Measurements from ENCODE around the gene GRPEL2.

The GRPEL2 gene

DNA sequence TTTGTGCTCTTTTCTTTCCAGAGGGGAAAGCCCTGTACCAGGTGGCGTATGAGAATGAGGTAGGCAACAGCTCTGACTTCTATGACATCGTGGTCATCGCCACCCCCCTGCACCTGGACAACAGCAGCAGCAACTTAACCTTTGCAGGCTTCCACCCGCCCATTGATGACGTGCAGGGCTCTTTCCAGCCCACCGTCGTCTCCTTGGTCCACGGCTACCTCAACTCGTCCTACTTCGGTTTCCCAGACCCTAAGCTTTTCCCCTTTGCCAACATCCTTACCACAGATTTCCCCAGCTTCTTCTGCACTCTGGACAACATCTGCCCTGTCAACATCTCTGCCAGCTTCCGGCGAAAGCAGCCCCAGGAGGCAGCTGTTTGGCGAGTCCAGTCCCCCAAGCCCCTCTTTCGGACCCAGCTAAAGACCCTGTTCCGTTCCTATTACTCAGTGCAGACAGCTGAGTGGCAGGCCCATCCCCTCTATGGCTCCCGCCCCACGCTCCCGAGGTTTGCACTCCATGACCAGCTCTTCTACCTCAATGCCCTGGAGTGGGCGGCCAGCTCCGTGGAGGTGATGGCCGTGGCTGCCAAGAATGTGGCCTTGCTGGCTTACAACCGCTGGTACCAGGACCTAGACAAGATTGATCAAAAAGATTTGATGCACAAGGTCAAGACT is 22.8 kb downstream of the GRPEL2 start:
- Histone ChIP-seq H3K27ac (ENCODE audit: low read length) (peak overlapping the region; percentile 70), H3K36me3 (ENCODE audit: control insufficient read depth in 2 of 2, insufficient read depth in 2 of 2, low read length in 2 of 2) (no peaks in the 10 kb centered on the region), H3K27me3 (ENCODE audit: control insufficient read depth in 1 of 2, insufficient read depth in 2 of 2, low read length in 2 of 2) (no peaks in the 10 kb centered on the region), H3K4me1 (ENCODE audit: control insufficient read depth, insufficient read depth, low read length) (peaks cover 41% of the 10 kb centered on the region), H3K9ac (ENCODE audit: low read length in 2 of 2) (peak overlapping the region; percentile 21 to 64), H3K4me3 (ENCODE audit: low read length in 2 of 2) (peak overlapping the region; percentile 49 to 68), H3K9me3 (ENCODE audit: control insufficient read depth in 2 of 2, low read length in 2 of 2) (no peaks in the 10 kb centered on the region)

DNA sequence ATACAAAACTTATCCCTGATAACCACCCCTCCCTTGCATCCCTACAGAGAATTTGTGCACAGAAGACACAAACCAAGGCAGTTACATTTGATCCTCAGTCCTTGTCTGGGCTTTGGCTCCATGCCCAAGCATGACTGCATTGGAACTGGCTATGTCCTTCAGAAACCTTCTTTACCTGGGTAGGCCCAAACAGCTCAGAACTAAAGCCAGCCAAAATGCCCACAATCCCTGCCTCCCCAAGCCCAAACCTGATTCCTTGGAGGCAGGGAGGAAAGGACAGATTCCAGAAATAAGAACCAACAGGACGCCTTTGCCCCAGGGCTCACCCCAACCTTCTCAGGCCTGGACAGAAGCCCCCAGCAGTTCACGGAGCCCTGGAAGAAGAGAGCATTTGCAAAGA is 25.6 kb downstream of the GRPEL2 start:
- no peaks in the 10 kb centered on the region for H3K27me3 ChIP-seq (ENCODE audit: control insufficient read depth in 1 of 2, insufficient read depth in 2 of 2, low read length in 2 of 2)
- H3K36me3 ChIP-seq (ENCODE audit: control insufficient read depth in 2 of 2, insufficient read depth in 2 of 2, low read length in 2 of 2), result no peaks in the 10 kb centered on the region
- H3K4me1 ChIP-seq (ENCODE audit: control insufficient read depth, insufficient read depth, low read length), result peaks cover 52% of the 10 kb centered on the region
- H3K9ac ChIP-seq (ENCODE audit: low read length in 2 of 2), result no peak overlapping the region
- peak overlapping the region; percentile 81 for H3K27ac ChIP-seq (ENCODE audit: low read length)
- no peak overlapping the region for H3K4me3 ChIP-seq (ENCODE audit: low read length in 2 of 2)
- no peaks in the 10 kb centered on the region for H3K9me3 ChIP-seq (ENCODE audit: control insufficient read depth in 2 of 2, low read length in 2 of 2)

DNA sequence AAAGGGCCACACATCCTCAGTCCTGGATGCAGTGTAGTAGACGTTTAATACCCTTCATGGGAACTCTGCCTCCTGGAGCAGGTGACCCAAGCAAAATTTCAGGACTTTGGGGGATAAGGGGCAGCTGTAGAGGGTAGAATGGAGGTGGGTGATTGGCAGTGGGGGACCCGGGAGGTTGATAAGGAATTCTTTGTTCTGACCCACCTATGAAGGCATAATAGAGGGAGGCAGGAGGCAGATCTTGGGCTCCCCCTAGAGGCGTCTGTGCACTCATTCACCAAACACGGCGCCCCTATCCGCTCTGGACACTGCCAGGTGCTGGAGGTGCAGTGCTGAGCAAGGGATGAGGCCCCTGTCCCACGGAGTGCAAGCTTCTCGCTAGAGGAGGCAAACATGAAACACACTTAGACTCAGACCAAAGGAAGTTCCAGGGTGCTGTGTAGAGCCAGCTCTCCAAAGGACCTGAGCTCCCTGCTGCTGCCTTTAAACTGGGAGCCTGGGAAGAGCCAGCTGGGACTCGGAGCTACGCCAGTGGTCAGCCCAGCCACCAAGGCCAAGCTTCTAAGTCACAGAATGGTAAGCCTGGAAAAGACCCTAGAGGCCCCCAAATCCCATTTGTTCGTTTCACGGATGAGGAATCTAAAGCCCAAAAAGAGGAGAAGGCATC is 26.1 kb downstream of the GRPEL2 start:
- H3K27me3 ChIP-seq (ENCODE audit: control insufficient read depth in 1 of 2, insufficient read depth in 2 of 2, low read length in 2 of 2), result no peaks in the 10 kb centered on the region
- H3K36me3 ChIP-seq (ENCODE audit: control insufficient read depth in 2 of 2, insufficient read depth in 2 of 2, low read length in 2 of 2), result no peaks in the 10 kb centered on the region
- H3K9ac ChIP-seq (ENCODE audit: low read length in 2 of 2), result peak overlapping the region in 1 of 2 donors; percentile 29
- peak overlapping the region; percentile 81 for H3K27ac ChIP-seq (ENCODE audit: low read length)
- no peaks in the 10 kb centered on the region for H3K9me3 ChIP-seq (ENCODE audit: control insufficient read depth in 2 of 2, low read length in 2 of 2)
- H3K4me3 ChIP-seq (ENCODE audit: low read length in 2 of 2), result peak overlapping the region in 1 of 2 donors; percentile 44
- peaks cover 52% of the 10 kb centered on the region for H3K4me1 ChIP-seq (ENCODE audit: control insufficient read depth, insufficient read depth, low read length)

DNA sequence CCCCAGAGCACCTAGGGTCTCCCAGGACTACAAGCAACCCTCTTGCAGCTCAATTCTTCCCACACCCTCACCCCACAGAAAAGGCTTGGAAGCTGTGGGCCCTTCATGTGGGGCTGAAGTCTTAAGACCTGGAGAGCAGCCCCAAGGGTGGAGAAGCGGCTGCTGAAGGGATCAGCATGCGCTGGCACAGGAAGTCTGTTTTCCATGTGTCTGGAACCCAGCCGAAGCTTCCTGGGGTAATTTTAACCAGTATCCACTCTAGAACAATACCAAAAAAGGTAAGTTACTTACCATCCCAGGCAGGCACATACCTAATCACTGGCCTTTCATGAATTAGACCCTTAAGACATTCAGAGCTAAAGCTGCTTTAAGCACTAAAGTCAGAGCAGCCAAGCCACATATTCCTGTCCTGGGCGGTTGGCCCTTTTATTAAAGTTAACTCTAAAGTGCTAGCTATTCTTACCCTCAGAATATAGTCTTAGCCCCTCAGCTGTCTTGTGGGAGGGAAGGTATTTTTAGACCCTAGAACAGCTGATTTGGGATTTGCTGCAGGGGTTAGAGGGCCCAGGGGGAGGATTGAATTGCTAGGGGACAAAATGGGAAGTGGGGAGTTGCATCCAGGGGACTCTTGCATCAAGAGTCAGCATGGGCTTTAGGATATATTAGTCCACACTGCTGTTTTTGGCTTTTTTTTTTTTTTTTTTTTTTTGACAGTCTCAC is 26.9 kb downstream of the GRPEL2 start:
- no peaks in the 10 kb centered on the region for H3K9me3 ChIP-seq (ENCODE audit: control insufficient read depth in 2 of 2, low read length in 2 of 2)
- H3K27me3 ChIP-seq (ENCODE audit: control insufficient read depth in 1 of 2, insufficient read depth in 2 of 2, low read length in 2 of 2), result no peaks in the 10 kb centered on the region
- no peaks in the 10 kb centered on the region for H3K36me3 ChIP-seq (ENCODE audit: control insufficient read depth in 2 of 2, insufficient read depth in 2 of 2, low read length in 2 of 2)
- H3K4me1 ChIP-seq (ENCODE audit: control insufficient read depth, insufficient read depth, low read length), result peaks cover 48% of the 10 kb centered on the region
- H3K4me3 ChIP-seq (ENCODE audit: low read length in 2 of 2), result peak overlapping the region in 1 of 2 donors; percentile 44
- peak overlapping the region; percentile 36 to 41 for H3K9ac ChIP-seq (ENCODE audit: low read length in 2 of 2)
- H3K27ac ChIP-seq (ENCODE audit: low read length), result peak overlapping the region; percentile 81

DNA sequence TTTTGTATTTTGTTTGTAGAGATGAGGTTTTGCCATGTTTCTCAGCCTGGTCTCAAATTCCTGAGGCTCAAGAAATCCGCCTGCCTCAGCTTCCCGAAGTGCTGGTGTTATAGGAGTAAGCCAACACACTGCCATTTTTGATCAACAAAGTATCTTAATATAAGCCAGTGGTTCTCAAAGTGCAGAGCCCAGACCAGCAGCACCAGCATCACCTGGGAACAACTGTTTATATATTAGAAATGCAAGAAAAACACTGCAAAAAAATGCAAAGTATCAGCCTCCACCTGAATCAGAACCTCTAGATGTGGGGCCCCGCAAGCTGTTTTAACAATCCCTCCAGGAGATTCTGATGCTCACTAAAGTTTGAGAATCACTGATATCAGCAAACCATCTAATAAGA is 27.6 kb downstream of the GRPEL2 start:
- peak overlapping the region; percentile 81 for H3K27ac ChIP-seq (ENCODE audit: low read length)
- no peaks in the 10 kb centered on the region for H3K27me3 ChIP-seq (ENCODE audit: control insufficient read depth in 1 of 2, insufficient read depth in 2 of 2, low read length in 2 of 2)
- no peak overlapping the region for H3K4me3 ChIP-seq (ENCODE audit: low read length in 2 of 2)
- no peaks in the 10 kb centered on the region for H3K9me3 ChIP-seq (ENCODE audit: control insufficient read depth in 2 of 2, low read length in 2 of 2)
- H3K36me3 ChIP-seq (ENCODE audit: control insufficient read depth in 2 of 2, insufficient read depth in 2 of 2, low read length in 2 of 2), result no peaks in the 10 kb centered on the region
- peaks cover 42% of the 10 kb centered on the region for H3K4me1 ChIP-seq (ENCODE audit: control insufficient read depth, insufficient read depth, low read length)
- peak overlapping the region in 1 of 2 donors; percentile 41 for H3K9ac ChIP-seq (ENCODE audit: low read length in 2 of 2)

DNA sequence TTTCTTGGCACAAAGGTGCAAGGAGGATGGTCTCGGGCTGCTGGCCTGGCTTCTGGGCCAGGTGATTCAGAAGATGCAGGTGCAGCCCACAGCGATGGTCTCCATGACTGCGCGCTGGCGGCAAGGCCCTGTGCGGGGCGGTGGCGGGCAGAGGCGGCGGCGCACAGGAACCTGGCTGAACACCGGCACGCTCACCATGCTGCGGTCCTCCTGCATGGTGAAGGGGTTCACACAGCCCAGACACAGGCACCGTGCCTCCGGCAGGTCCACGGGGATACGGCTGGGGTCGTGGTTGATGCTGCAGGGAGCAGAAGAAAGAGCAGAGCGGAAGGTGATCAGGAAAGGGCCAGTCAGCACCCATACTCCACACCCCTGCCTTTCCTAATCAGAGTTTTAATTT is 29.0 kb downstream of the GRPEL2 start:
- H3K9me3 ChIP-seq (ENCODE audit: control insufficient read depth in 2 of 2, low read length in 2 of 2), result no peaks in the 10 kb centered on the region
- H3K27me3 ChIP-seq (ENCODE audit: control insufficient read depth in 1 of 2, insufficient read depth in 2 of 2, low read length in 2 of 2), result no peaks in the 10 kb centered on the region
- H3K4me3 ChIP-seq (ENCODE audit: low read length in 2 of 2), result no peak overlapping the region
- peak overlapping the region; percentile 11 for H3K27ac ChIP-seq (ENCODE audit: low read length)
- H3K4me1 ChIP-seq (ENCODE audit: control insufficient read depth, insufficient read depth, low read length), result peaks cover 50% of the 10 kb centered on the region
- H3K9ac ChIP-seq (ENCODE audit: low read length in 2 of 2), result no peak overlapping the region
- no peaks in the 10 kb centered on the region for H3K36me3 ChIP-seq (ENCODE audit: control insufficient read depth in 2 of 2, insufficient read depth in 2 of 2, low read length in 2 of 2)

DNA sequence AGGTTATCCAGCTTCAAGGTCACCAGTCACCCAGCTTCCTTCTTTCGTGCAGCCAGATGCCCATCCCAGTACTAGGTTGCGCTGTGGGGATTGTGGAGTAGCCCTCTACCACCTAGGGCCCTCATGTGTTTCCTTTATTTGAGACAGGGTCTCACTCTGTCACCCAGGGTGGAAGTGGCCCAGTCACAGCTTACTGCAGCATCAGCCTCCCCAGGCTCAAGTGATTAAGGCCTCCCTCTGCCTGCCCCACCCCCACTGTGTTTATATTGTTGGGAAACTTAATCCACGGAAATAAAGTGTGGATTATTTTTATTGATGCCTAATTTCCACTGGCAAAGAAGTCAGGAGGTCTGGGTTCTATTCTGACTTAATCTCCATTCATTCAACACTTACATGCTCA is 29.5 kb downstream of the GRPEL2 start:
- H3K9ac ChIP-seq (ENCODE audit: low read length in 2 of 2), result no peak overlapping the region
- peak overlapping the region; percentile 11 for H3K27ac ChIP-seq (ENCODE audit: low read length)
- peaks cover 55% of the 10 kb centered on the region for H3K4me1 ChIP-seq (ENCODE audit: control insufficient read depth, insufficient read depth, low read length)

DNA sequence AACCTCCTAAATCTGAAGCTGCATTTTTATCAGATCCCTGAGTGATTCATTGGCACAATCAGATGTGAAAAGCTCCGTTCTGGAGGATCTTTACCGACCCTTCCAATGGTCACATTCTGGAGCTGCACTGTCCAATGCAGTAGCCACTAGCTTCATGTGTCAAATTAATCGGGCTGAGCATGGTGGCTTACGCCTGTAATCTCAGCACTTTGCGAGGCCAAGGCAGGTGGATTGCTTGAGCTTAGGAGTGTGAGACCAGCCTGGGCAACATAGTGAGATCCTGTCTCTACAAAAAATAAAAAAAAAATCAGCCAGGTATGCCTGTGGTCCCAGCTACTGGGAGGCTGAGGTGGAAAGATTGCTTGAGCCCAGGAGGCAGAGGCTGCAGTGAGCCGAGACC is 30.1 kb downstream of the GRPEL2 start:
- H3K9ac ChIP-seq (ENCODE audit: low read length in 2 of 2), result no peak overlapping the region
- H3K27ac ChIP-seq (ENCODE audit: low read length), result peak overlapping the region; percentile 11
- H3K27me3 ChIP-seq (ENCODE audit: control insufficient read depth in 1 of 2, insufficient read depth in 2 of 2, low read length in 2 of 2), result no peaks in the 10 kb centered on the region
- no peak overlapping the region for H3K4me3 ChIP-seq (ENCODE audit: low read length in 2 of 2)
- no peaks in the 10 kb centered on the region for H3K36me3 ChIP-seq (ENCODE audit: control insufficient read depth in 2 of 2, insufficient read depth in 2 of 2, low read length in 2 of 2)
- H3K4me1 ChIP-seq (ENCODE audit: control insufficient read depth, insufficient read depth, low read length), result peaks cover 60% of the 10 kb centered on the region
- no peaks in the 10 kb centered on the region for H3K9me3 ChIP-seq (ENCODE audit: control insufficient read depth in 2 of 2, low read length in 2 of 2)

More for the DNA sequence above, 29.5 kb downstream of the GRPEL2 start:
- no peaks in the 10 kb centered on the region for H3K27me3 ChIP-seq (ENCODE audit: control insufficient read depth in 1 of 2, insufficient read depth in 2 of 2, low read length in 2 of 2)
- no peaks in the 10 kb centered on the region for H3K9me3 ChIP-seq (ENCODE audit: control insufficient read depth in 2 of 2, low read length in 2 of 2)
- H3K36me3 ChIP-seq (ENCODE audit: control insufficient read depth in 2 of 2, insufficient read depth in 2 of 2, low read length in 2 of 2), result no peaks in the 10 kb centered on the region
- H3K4me3 ChIP-seq (ENCODE audit: low read length in 2 of 2), result no peak overlapping the region

DNA sequence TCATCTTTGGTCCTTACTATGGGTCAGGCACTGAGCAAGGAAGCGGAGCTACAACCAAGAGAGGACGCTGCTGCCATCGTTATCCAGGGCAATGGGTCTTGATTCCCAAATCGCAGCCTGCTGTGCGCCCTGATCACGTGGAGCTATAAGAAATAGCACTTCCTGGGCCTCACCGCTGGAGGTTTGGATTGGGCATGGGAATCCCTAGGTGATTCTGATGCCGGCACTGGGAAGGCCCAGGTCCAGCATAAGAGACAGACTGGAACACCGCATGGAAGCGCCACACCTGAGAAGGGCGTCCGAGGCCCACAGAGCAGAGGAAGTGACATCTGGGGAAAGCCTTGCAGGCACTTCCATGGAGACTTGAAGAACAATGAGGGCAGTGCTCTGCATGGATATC is 30.8 kb downstream of the GRPEL2 start:
- Histone ChIP-seq H3K27ac (ENCODE audit: low read length) (peak overlapping the region; percentile 31), H3K36me3 (ENCODE audit: control insufficient read depth in 2 of 2, insufficient read depth in 2 of 2, low read length in 2 of 2) (no peaks in the 10 kb centered on the region), H3K9me3 (ENCODE audit: control insufficient read depth in 2 of 2, low read length in 2 of 2) (no peaks in the 10 kb centered on the region), H3K9ac (ENCODE audit: low read length in 2 of 2) (no peak overlapping the region), H3K4me1 (ENCODE audit: control insufficient read depth, insufficient read depth, low read length) (peaks cover 62% of the 10 kb centered on the region), H3K27me3 (ENCODE audit: control insufficient read depth in 1 of 2, insufficient read depth in 2 of 2, low read length in 2 of 2) (no peaks in the 10 kb centered on the region), H3K4me3 (ENCODE audit: low read length in 2 of 2) (no peak overlapping the region)

DNA sequence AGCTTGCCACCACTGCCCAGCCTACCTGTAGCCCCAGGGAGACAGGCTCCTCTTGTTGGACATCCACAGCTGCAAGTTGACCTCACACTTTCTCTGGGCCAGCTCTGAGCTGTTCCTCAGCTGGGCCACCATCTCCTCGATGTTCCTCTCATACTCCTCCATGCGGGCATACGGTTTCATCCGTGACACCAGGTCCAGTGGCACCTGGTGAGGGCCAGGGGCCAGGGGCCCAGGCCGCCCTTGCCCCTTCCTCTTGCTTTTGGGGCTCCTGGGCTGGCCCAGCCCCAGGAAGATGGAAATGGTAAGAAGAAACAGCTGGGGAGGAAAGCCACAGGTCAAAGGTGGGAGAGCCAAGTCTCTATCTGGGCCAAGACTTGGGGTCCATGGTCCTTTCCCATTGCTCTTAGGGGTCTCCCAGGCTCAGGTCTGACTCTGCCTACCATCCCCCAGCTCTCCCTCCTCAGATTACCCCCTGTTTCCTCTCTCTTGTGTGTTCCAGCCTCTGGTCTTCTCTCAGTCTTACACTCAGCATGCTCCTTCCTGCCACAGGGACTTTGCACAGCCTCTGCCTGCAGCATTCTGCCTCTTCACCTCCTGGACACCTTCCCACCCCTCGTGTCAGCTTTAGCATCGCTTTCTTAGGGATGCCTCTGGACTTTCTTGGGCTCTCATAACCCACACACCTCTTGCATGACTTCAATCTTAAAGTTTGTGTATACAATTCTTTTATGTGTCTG is 31.6 kb downstream of the GRPEL2 start:
- H3K9ac ChIP-seq (ENCODE audit: low read length in 2 of 2), result no peak overlapping the region
- H3K4me1 ChIP-seq (ENCODE audit: control insufficient read depth, insufficient read depth, low read length), result peaks cover 62% of the 10 kb centered on the region
- no peaks in the 10 kb centered on the region for H3K9me3 ChIP-seq (ENCODE audit: control insufficient read depth in 2 of 2, low read length in 2 of 2)
- no peaks in the 10 kb centered on the region for H3K27me3 ChIP-seq (ENCODE audit: control insufficient read depth in 1 of 2, insufficient read depth in 2 of 2, low read length in 2 of 2)
- no peaks in the 10 kb centered on the region for H3K36me3 ChIP-seq (ENCODE audit: control insufficient read depth in 2 of 2, insufficient read depth in 2 of 2, low read length in 2 of 2)
- H3K27ac ChIP-seq (ENCODE audit: low read length), result no peak overlapping the region
- H3K4me3 ChIP-seq (ENCODE audit: low read length in 2 of 2), result no peak overlapping the region
